H9 (cell line): ENCODE measurements around the gene FAM222B. TPM values are rescaled to one million over a fixed set of nuclear protein-coding genes. Genes with fewer than 3 reads are reported as not detected.

Experiments used
- DNase-seq: peaks from one replicate; pipeline ENCODE4 v3.0.0-alpha.2; 2017
- H2AFZ ChIP-seq: one replicate; pipeline ENCODE4 v1.6.1; 2013; ENCODE audit warnings: mild to moderate bottlenecking, low read length, control low read depth, moderate library complexity
- H2AK5ac ChIP-seq: 2 replicates; pipeline ENCODE4 v1.6.1; 2013; ENCODE audit warnings: low read length, control low read depth, mixed read lengths; ENCODE audit not compliant: insufficient read length
- H2BK120ac ChIP-seq: one replicate; pipeline ENCODE4 v1.6.1; 2013; ENCODE audit warnings: low read depth, mild to moderate bottlenecking, low read length, control low read depth, inconsistent platforms; ENCODE audit not compliant: poor library complexity, severe bottlenecking
- H2BK12ac ChIP-seq: 2 replicates; pipeline ENCODE4 v1.6.1; 2013; ENCODE audit warnings: low read length, control low read depth, mixed read lengths, low read depth; ENCODE audit not compliant: insufficient read length
- H2BK15ac ChIP-seq: 2 replicates; pipeline ENCODE4 v1.6.1; 2013; ENCODE audit warnings: low read depth, low read length, control low read depth
- H2BK20ac ChIP-seq: one replicate; pipeline ENCODE4 v1.6.1; 2013; ENCODE audit warnings: low read depth, mild to moderate bottlenecking, low read length, control low read depth, inconsistent platforms; ENCODE audit not compliant: poor library complexity, severe bottlenecking
- H2BK5ac ChIP-seq: 2 replicates; pipeline ENCODE4 v1.6.1; 2013; ENCODE audit warnings: low read length, control low read depth, mixed read lengths; ENCODE audit not compliant: insufficient read length
- H3K14ac ChIP-seq: 2 replicates; pipeline ENCODE4 v1.6.1; 2013; ENCODE audit warnings: low read length, control low read depth; ENCODE audit not compliant: insufficient read depth
- H3K18ac ChIP-seq: 2 replicates; pipeline ENCODE4 v1.6.1; 2013; ENCODE audit warnings: low read depth, mild to moderate bottlenecking, mixed read lengths, low read length, control low read depth; ENCODE audit not compliant: insufficient read length
- H3K23ac ChIP-seq: 2 replicates; pipeline ENCODE4 v1.6.1; 2013; ENCODE audit warnings: low read length, control low read depth, mixed read lengths, low read depth; ENCODE audit not compliant: insufficient read length
- H3K23me2 ChIP-seq: 2 replicates; pipeline ENCODE4 v1.6.1; 2013; ENCODE audit warnings: low read depth, mild to moderate bottlenecking, mixed read lengths, low read length, control low read depth; ENCODE audit not compliant: insufficient read length, poor library complexity, severe bottlenecking
- H3K27ac ChIP-seq: 2 replicates; pipeline ENCODE4 v1.5.1; 2013; ENCODE audit warnings: low read length, control low read depth, mixed read lengths, low read depth; ENCODE audit not compliant: insufficient read length
- H3K27me3 ChIP-seq: 2 replicates; pipeline ENCODE4 v1.6.1; 2013; ENCODE audit warnings: low read length, control low read depth, inconsistent platforms; ENCODE audit not compliant: insufficient read depth
- H3K4ac ChIP-seq: 2 replicates; pipeline ENCODE4 v1.6.1; 2013; ENCODE audit warnings: low read depth, mild to moderate bottlenecking, control low read depth, inconsistent platforms, low read length, moderate library complexity
- H3K4me1 ChIP-seq: 2 replicates; pipeline ENCODE4 v1.6.1; 2013; ENCODE audit warnings: low read length, control low read depth, inconsistent platforms; ENCODE audit not compliant: insufficient read depth
- H3K4me2 ChIP-seq: 2 replicates; pipeline ENCODE4 v1.6.1; 2013; ENCODE audit warnings: low read length, control low read depth, mixed read lengths; ENCODE audit not compliant: insufficient read length, insufficient read depth
- H3K56ac ChIP-seq: 2 replicates; pipeline ENCODE4 v1.6.1; 2013; ENCODE audit warnings: low read depth, mild to moderate bottlenecking, mixed read lengths, low read length, control low read depth; ENCODE audit not compliant: insufficient read length
- H3K79me1 ChIP-seq: 2 replicates; pipeline ENCODE4 v1.6.1; 2013; ENCODE audit warnings: low read depth, mild to moderate bottlenecking, moderate library complexity, low read length, control low read depth, inconsistent platforms; ENCODE audit not compliant: insufficient read depth, poor library complexity, severe bottlenecking
- H3K79me2 ChIP-seq: 2 replicates; pipeline ENCODE4 v1.6.1; 2013; ENCODE audit warnings: low read length, control low read depth, inconsistent platforms; ENCODE audit not compliant: insufficient read depth
- H3K9ac ChIP-seq: 2 replicates; pipeline ENCODE4 v1.6.1; 2013; ENCODE audit warnings: low read length, control low read depth, mixed read lengths; ENCODE audit not compliant: insufficient read length; ENCODE audit errors: extremely low read depth
- H3K9me3 ChIP-seq: one replicate; pipeline ENCODE4 v1.6.1; 2013; ENCODE audit warnings: low read depth, low read length, inconsistent platforms; ENCODE audit not compliant: control insufficient read depth
- H3T11ph ChIP-seq: one replicate; pipeline ENCODE4 v1.6.1; 2013; ENCODE audit warnings: mild to moderate bottlenecking, low read length, control low read depth, inconsistent platforms
- H4K20me1 ChIP-seq: one replicate; pipeline ENCODE4 v1.6.1; 2013; ENCODE audit not compliant: control insufficient read depth, insufficient read length, insufficient read depth
- H4K5ac ChIP-seq: 2 replicates; pipeline ENCODE4 v1.6.1; 2013; ENCODE audit warnings: low read depth, mild to moderate bottlenecking, mixed read lengths, low read length, control low read depth; ENCODE audit not compliant: insufficient read length
- H4K8ac ChIP-seq: replicated peaks from 2 replicates; pipeline ENCODE4 v1.6.1; 2013; ENCODE audit warnings: low read length, control low read depth, mixed read lengths, low read depth; ENCODE audit not compliant: insufficient read length
- H4K91ac ChIP-seq: 2 replicates; pipeline ENCODE4 v1.6.1; 2013; ENCODE audit warnings: low read depth, mild to moderate bottlenecking, moderate library complexity, mixed read lengths, low read length, control low read depth; ENCODE audit not compliant: insufficient read length
- H3K27ac Mint-ChIP-seq, 3 experiments: 2 replicates in 2 of 3; 3 replicates in 1 of 3; pipeline ENCODE4 v1.8.0; 2020 to 2021; ENCODE audit warnings: mixed read lengths in 3 of 3, mild to moderate bottlenecking in 1 of 3, moderate library complexity in 1 of 3
- H3K27me3 Mint-ChIP-seq: 2 replicates; pipeline ENCODE4 v1.8.0; 2021; ENCODE audit warnings: low read depth, mild to moderate bottlenecking, moderate library complexity, mixed read lengths
- H3K36me3 Mint-ChIP-seq, 3 experiments: 2 replicates in 2 of 3; 3 replicates in 1 of 3; pipeline ENCODE4 v1.8.0; 2020 to 2021; ENCODE audit warnings: low read depth in 3 of 3, mixed read lengths in 3 of 3; ENCODE audit not compliant: insufficient read depth in 1 of 3
- H3K4me1 Mint-ChIP-seq, 2 experiments: 2 replicates each; pipeline ENCODE4 v1.8.0; 2020; ENCODE audit warnings: mixed read lengths in 2 of 2
- H3K4me3 Mint-ChIP-seq, 2 experiments: 2 replicates in 1 of 2; 3 replicates in 1 of 2; pipeline ENCODE4 v1.8.0; 2020 to 2021; ENCODE audit warnings: mild to moderate bottlenecking in 2 of 2, mixed read lengths in 2 of 2, moderate library complexity in 1 of 2
- H3K9me3 Mint-ChIP-seq, 2 experiments: 2 replicates in 1 of 2; 3 replicates in 1 of 2; pipeline ENCODE4 v1.8.0; 2020; ENCODE audit warnings: mild to moderate bottlenecking in 2 of 2, mixed read lengths in 2 of 2, moderate library complexity in 1 of 2
- CTCF ChIP-seq: fragments of 200-600 bp; sonication (generic); conservative IDR thresholded peaks from 3 replicates; pipeline ENCODE4 v1.8.0; 2021; ENCODE audit warnings: antibody characterized with exemption, mild to moderate bottlenecking
- WGBS: extraction: QIAGEN DNeasy Blood & Tissue Kit; methylation state at CpG from one replicate; pipeline ENCODE4 v1.1.7; 2013; ENCODE audit warnings: missing lambda C conversion rate, low lambda C conversion rate, mixed read lengths; ENCODE audit not compliant: insufficient read length; ENCODE audit errors: extremely low coverage; 5-methylcytosine and 5-hydroxymethylcytosine counted together
- total RNA-seq: library from RNA; stranded (reverse); gene quantifications from 2 replicates; pipeline ENCODE4 v1.2.1, GENCODE V29; 2021

Gene FAM222B
- total RNA-seq, 1 experiment from 2014 or later: 76.1 TPM

GRCh38 chr17:28737770-28738679, 104.6 kb downstream of the FAM222B start:
- Histone ChIP-seq H3K4me2 (no peak overlapping the region), H3K56ac (no peak overlapping the region), H3K14ac (no peak overlapping the region), H4K91ac (no peak overlapping the region), H2BK20ac (no peak overlapping the region), H2BK15ac (no peak overlapping the region), H4K20me1 (no peaks in the 10 kb centered on the region), H3K9ac (no peak overlapping the region), H3K18ac (no peak overlapping the region), H3K4me1 (no peaks in the 10 kb centered on the region), H4K8ac (no peak overlapping the region), H2AFZ (no peak overlapping the region), H3T11ph (no peak overlapping the region), H3K23me2 (peaks cover 2% of the 10 kb centered on the region), H2BK120ac (no peak overlapping the region), H2BK5ac (no peak overlapping the region), H3K27me3 (no peaks in the 10 kb centered on the region), H3K79me2 (no peaks in the 10 kb centered on the region), H3K23ac (no peak overlapping the region), H3K79me1 (no peaks in the 10 kb centered on the region), H3K9me3 (no peaks in the 10 kb centered on the region), H2AK5ac (no peak overlapping the region), H3K27ac (no peak overlapping the region), H2BK12ac (no peak overlapping the region), H3K4ac (no peak overlapping the region), H4K5ac (no peak overlapping the region)
- no CpG with 5 or more reads among the region's 22 CpGs for WGBS
- no peaks in the 10 kb centered on the region for H3K27me3 Mint-ChIP-seq
- no peak for DNase-seq
- H3K36me3 Mint-ChIP-seq: peaks cover 20 to 52% (median 28%) of the 10 kb centered on the region in 3 experiments; a peak in 6 of 7 replicates
- no peak overlapping the region for H3K4me3 Mint-ChIP-seq
- H3K4me1 Mint-ChIP-seq: peaks cover 1% of the 10 kb centered on the region in 2 experiments; a peak in 2 of 4 replicates
- TF ChIP-seq CTCF: no peak
- H3K27ac Mint-ChIP-seq: no peak overlapping the region
- no peaks in the 10 kb centered on the region for H3K9me3 Mint-ChIP-seq
